Fibroblast of the conjunctiva (primary cell): ENCODE results near the gene TAF11L12.
"Not testable (repeated sequence)": the region's sequence is repeated elsewhere in the genome, so short reads cannot be mapped to it uniquely, and the experiment has no call there.

Experiments used
- DNase-seq: peaks from one replicate; pipeline ENCODE4 v3.0.0-alpha.2; 2010; ENCODE audit warnings: low read depth

The TAF11L12 gene

GRCh38 chr5:17610092-17610491, at the start of gene TAF11L12:
TSS of gene TAF11L12 (plus strand) at chr5:17610392.
- DNase-seq: not testable (repeated sequence)

GRCh38 chr5:17585658-17586057, 24.5 kb upstream of the TAF11L12 start, which contains the start of gene TAF11L7:
TSS of gene TAF11L7 (minus strand) at chr5:17585758.
- DNase-seq: not testable (repeated sequence)

GRCh38 chr5:17590860-17591259, 19.3 kb upstream of the TAF11L12 start, which contains the start of gene TAF11L8:
TSS of gene TAF11L8 (minus strand) at chr5:17590960.
- not testable (repeated sequence) for DNase-seq

DNA sequence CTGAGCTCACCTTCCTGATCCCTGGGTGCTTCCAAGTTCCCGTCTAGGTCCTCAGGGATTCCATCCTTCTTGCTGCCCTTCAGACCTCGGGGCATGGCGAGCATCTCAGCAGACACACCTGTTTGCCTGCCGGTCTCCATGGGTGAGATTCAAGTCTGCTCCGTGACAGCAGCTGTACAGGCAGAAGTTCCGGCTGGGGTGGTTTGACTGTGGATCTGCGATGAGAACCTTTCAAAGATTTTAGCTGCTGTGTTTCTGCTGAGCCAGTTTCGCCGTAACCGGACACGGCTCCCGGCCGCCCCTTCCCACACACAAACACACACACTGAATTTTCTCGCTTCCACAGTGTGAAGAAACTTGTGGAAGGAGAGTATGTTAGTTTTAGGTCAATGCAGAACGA, 15.9 kb upstream of the TAF11L12 start, which contains the start of gene TAF11L9:
Gene TAF11L9 (minus strand): TSS at position 140 of the 400 bp plus-strand sequence.
- not testable (repeated sequence) for DNase-seq

DNA sequence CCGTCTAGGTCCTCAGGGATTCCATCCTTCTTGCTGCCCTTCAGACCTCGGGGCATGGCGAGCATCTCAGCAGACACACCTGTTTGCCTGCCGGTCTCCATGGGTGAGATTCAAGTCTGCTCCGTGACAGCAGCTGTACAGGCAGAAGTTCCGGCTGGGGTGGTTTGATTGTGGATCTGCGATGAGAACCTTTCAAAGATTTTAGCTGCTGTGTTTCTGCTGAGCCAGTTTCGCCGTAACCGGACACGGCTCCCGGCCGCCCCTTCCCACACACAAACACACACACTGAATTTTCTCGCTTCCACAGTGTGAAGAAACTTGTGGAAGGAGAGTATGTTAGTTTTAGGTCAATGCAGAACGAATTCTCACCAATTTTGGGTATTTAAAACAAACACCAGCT, 12.5 kb upstream of the TAF11L12 start, which contains the start of gene TAF11L10:
Gene TAF11L10 (minus strand): TSS at position 101 of the 400 bp plus-strand sequence.
- not testable (repeated sequence) for DNase-seq

GRCh38 chr5:17603880-17604279, 6.3 kb upstream of the TAF11L12 start, which contains the start of gene TAF11L11:
TSS of gene TAF11L11 (plus strand) at chr5:17604183.
- not testable (repeated sequence) for DNase-seq

- no peak for DNase-seq
Measured at GRCh38 chr5:17604951-17605350, 5.2 kb upstream of the TAF11L12 start.

- not testable (repeated sequence) for DNase-seq
Measured at GRCh38 chr5:17607461-17607860, 2.7 kb upstream of the TAF11L12 start.

- no peak for DNase-seq
Measured at GRCh38 chr5:17614872-17615605, 4.8 kb downstream of the TAF11L12 start.

DNA sequence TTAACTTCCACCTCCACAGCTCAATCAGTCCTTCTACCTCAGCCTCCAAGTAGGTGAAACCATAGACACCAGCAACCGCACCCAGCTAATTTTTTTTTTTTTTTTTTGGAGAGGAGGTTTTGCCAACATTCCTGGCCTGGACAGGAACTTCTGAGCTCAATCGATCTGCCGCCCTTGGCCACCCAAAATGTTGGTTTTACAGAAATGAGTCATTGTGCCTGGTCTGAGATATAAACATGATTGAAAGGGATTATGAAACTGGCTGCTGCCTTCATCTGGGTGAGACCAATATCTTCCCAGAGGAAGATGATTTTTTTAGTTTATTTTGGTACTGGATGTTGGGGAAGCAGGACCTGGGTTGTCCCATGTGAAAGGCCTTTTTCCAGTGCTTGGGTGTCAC, 9.2 kb downstream of the TAF11L12 start:
- DNase-seq: no peak

DNA sequence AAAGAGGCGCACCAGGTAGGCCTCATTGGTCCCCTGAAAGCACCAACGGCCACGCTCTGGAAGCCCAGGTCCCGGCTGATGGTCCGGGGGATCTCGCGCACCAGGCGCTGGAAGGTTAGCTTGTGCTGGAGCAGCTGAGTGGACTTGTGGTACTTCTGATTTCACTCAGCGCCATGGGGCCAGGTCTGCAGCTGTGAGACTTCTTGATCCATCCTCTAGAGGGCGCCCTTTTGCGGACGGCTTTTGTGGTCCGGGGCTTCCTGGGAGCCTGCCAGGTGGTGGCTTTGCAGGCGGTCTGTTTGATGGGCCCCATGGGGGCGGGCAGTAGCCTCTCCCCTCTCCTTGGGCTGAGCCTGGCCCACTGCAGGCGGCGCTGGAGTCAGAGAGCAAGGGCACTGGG, 10.4 kb downstream of the TAF11L12 start:
- no peak for DNase-seq

- DNase-seq: no peak
Measured at GRCh38 chr5:17625686-17626085, 15.5 kb downstream of the TAF11L12 start.

- DNase-seq: not testable (repeated sequence)
Measured at GRCh38 chr5:17631788-17632187, 21.6 kb downstream of the TAF11L12 start, which contains the start of gene TAF11L13. TSS of gene TAF11L13 (plus strand) at chr5:17632088.

DNA sequence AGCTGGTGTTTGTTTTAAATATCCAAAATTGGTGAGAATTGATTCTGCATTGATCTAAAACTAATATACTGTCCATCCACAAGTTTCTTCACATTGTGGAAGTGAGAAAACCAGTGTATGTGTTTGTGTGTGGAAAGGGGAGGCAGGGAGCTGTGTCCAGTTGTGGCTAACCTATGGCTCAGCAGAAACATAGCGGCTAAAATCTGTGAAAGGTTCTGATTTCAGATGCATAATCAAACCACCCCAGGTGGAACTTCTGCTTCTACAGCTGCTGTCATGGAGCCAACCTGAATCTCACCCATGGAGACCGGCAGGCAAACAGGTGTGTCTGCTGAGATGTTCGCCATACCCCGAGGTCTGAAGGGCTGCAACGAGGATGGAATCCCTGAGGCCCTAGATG, 24.0 kb downstream of the TAF11L12 start, which contains the start of gene TAF11L14:
Gene TAF11L14 (plus strand): TSS at position 301 of the 400 bp plus-strand sequence.
- no peak for DNase-seq

DNA sequence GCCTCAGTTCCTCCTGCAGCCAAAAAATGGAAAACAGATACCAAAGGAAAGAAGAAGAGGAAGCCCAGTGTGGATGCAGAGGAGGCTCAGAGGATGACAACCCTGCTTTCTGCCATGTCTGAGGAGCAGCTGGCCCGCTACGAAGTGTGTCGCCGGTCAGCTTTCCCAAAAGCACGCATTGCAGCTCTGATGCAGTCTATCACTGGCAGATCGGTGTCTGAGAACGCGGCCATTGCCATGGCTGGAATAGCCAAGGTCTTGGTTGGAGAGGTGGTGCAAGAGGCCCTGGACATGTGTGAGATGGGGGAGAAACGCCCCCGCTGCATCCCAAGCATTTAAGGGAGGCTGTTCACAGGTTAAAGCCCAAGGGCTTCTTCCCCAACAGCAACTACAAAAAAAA, 39.0 kb downstream of the TAF11L12 start:
- not testable (repeated sequence) for DNase-seq

DNA sequence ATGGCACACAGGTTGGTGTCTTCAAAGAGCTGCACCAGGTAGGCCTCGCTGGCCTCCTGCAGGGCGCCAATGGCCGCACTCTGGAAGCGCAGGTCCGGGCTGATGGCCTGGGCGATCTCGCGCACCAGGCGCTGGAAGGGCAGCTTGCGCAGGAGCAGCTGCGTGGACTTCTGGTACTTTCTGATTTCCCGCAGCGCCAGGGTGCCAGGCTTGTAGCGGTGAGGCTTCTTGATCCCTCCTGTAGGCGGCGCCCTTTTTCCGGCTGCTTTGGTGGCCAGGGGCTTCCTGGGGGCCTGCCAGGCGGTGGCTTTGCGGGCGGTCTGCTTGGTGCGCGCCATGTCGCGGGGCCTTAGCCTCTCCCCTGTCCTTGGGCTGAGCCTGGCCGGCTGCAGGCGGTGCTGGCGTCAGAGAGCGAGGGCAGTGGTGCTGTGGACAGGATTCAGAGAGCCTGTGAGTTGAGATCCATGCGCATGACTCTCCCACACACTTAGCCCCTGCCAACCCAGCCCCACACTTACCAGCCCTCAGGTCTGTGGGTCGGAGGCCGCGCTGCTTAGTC, 45.1 kb downstream of the TAF11L12 start:
- not testable (repeated sequence) for DNase-seq

- DNase-seq: no peak
Measured at GRCh38 chr5:17655921-17656320, 45.7 kb downstream of the TAF11L12 start.
